ENCODE results near the gene LDB1. TPM values are rescaled to one million over a fixed set of nuclear protein-coding genes. Genes with fewer than 3 reads are reported as not detected.

LDB1 gene
- total and polyA plus RNA-seq, 2 of the 13 experiments (the other 11 are each of a cell fraction or from before 2014, with no cell fraction given), result 17.2 to 45.5 TPM

DNA sequence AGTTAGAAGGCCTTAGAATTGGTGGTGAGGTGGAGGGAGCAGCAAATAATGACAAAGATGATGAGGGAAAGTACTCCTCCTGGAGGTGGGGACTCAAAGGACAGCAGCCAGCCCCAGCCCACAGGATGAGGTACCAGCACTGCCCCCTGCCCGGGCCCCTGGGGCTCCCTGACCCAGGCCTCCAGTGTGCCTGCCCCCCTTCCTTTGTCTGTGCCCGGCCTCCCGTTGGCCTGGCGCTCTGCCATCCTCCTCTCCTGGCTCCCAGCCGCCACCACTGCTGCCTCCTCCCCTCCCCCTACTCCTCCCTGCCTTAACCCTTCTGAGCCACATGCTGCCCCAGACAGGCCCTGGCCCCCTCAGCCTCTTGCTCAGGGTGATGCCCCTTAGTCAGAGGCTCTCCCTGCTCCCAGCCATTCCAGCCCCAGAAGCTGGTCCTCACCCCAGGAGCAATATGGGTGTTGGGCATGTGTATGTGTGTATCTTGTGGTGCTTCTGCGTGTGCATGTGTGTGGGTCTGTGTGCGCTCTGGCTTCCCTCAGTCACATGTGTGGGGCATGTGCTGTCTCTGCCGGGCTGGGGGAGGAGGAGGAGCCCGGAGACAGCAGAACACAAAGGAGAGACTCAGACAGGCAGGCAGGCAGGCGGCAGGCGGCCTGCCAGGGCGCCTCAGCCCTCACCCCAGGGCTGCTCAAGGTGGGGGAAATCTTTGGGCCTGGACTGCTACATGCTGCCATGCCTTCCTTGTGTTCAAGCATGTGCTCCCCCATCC, 2.6 kb downstream of the LDB1 start (continued):
- TF ChIP-seq, protein P1, sequence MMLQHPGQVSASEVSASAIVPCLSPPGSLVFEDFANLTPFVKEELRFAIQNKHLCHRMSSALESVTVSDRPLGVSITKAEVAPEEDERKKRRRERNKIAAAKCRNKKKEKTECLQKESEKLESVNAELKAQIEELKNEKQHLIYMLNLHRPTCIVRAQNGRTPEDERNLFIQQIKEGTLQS (CRISPR knock-in tag; IDR thresholded peaks at IDR 0.05), result no peak
- TF ChIP-seq, protein P2, sequence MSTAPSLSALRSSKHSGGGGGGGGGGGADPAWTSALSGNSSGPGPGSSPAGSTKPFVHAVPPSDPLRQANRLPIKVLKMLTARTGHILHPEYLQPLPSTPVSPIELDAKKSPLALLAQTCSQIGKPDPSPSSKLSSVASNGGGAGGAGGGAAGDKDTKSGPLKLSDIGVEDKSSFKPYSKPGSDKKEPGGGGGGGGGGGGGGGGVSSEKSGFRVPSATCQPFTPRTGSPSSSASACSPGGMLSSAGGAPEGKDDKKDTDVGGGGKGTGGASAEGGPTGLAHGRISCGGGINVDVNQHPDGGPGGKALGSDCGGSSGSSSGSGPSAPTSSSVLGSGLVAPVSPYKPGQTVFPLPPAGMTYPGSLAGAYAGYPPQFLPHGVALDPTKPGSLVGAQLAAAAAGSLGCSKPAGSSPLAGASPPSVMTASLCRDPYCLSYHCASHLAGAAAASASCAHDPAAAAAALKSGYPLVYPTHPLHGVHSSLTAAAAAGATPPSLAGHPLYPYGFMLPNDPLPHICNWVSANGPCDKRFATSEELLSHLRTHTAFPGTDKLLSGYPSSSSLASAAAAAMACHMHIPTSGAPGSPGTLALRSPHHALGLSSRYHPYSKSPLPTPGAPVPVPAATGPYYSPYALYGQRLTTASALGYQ (CRISPR knock-in tag; IDR thresholded peaks at IDR 0.05), result no peak
- TF ChIP-seq ZNF382 (CRISPR knock-in tag; IDR thresholded peaks at IDR 0.05; ENCODE audit: borderline replicate concordance) (no peak), ZNF549 (CRISPR knock-in tag; IDR thresholded peaks at IDR 0.05) (no peak), STAT5B (CRISPR knock-in tag; IDR thresholded peaks at IDR 0.05) (no peak), ZNF260 (CRISPR knock-in tag; IDR thresholded peaks at IDR 0.05; ENCODE audit: borderline replicate concordance, low read depth) (no peak), ZNF615 (CRISPR knock-in tag; IDR thresholded peaks at IDR 0.05; ENCODE audit: borderline replicate concordance) (no peak), ZNF432 (CRISPR knock-in tag; IDR thresholded peaks at IDR 0.05; ENCODE audit: borderline replicate concordance) (no peak), U2AF1 (optimal IDR thresholded peaks at IDR 0.05; ENCODE audit: low read depth, low read length) (peak; percentile 32), ZSCAN29 (CRISPR knock-in tag; conservative IDR thresholded peaks at IDR 0.05) (no peak), ZNF883 (CRISPR knock-in tag; IDR thresholded peaks at IDR 0.05; ENCODE audit: not compliant biosample characterization) (no peak), SPEN (CRISPR knock-in tag; IDR thresholded peaks at IDR 0.05; ENCODE audit: low read depth) (no peak), SETDB1 (CRISPR knock-in tag; IDR thresholded peaks at IDR 0.05; ENCODE audit: borderline replicate concordance) (no peak), CAMTA2 (CRISPR knock-in tag; IDR thresholded peaks at IDR 0.05; ENCODE audit: borderline replicate concordance) (no peak), CREM (IDR thresholded peaks at IDR 0.05) (no peak), CREM (CRISPR knock-in tag; IDR thresholded peaks at IDR 0.05) (no peak), ZNF839 (CRISPR knock-in tag; IDR thresholded peaks at IDR 0.05; ENCODE audit: borderline replicate concordance) (no peak), NAIF1 (CRISPR knock-in tag; IDR thresholded peaks at IDR 0.05; ENCODE audit: borderline replicate concordance) (no peak), ZNF546 (CRISPR knock-in tag; conservative IDR thresholded peaks at IDR 0.05) (no peak), KDM3A (CRISPR knock-in tag; IDR thresholded peaks at IDR 0.05; ENCODE audit: low read depth) (peak; percentile 25; the same call in 1 of the 2 replicates)
- TF ChIP-seq, protein P3, sequence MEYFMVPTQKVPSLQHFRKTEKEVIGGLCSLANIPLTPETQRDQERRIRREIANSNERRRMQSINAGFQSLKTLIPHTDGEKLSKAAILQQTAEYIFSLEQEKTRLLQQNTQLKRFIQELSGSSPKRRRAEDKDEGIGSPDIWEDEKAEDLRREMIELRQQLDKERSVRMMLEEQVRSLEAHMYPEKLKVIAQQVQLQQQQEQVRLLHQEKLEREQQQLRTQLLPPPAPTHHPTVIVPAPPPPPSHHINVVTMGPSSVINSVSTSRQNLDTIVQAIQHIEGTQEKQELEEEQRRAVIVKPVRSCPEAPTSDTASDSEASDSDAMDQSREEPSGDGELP (IDR thresholded peaks at IDR 0.05; ENCODE audit: borderline replicate concordance, low read depth), result no peak; the same call in 1 of the 2 replicates
- TF ChIP-seq, protein P4, sequence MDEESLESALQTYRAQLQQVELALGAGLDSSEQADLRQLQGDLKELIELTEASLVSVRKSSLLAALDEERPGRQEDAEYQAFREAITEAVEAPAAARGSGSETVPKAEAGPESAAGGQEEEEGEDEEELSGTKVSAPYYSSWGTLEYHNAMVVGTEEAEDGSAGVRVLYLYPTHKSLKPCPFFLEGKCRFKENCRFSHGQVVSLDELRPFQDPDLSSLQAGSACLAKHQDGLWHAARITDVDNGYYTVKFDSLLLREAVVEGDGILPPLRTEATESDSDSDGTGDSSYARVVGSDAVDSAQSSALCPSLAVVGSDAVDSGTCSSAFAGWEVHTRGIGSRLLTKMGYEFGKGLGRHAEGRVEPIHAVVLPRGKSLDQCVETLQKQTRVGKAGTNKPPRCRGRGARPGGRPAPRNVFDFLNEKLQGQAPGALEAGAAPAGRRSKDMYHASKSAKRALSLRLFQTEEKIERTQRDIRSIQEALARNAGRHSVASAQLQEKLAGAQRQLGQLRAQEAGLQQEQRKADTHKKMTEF (CRISPR knock-in tag; IDR thresholded peaks at IDR 0.05), result no peak; the same call in 1 of the 2 replicates
- TF ChIP-seq, protein P5, sequence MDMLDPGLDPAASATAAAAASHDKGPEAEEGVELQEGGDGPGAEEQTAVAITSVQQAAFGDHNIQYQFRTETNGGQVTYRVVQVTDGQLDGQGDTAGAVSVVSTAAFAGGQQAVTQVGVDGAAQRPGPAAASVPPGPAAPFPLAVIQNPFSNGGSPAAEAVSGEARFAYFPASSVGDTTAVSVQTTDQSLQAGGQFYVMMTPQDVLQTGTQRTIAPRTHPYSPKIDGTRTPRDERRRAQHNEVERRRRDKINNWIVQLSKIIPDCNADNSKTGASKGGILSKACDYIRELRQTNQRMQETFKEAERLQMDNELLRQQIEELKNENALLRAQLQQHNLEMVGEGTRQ (IDR thresholded peaks at IDR 0.05; ENCODE audit: low read depth, low read length), result no peak
- TF ChIP-seq, protein P5 (CRISPR knock-in tag; IDR thresholded peaks at IDR 0.05; ENCODE audit: borderline replicate concordance), result no peak
